ENCODE results near the gene ALDH1L1.
"Not testable (repeated sequence)": the region's sequence is repeated elsewhere in the genome, so short reads cannot be mapped to it uniquely, and the experiment has no call there.

ALDH1L1 gene

DNA sequence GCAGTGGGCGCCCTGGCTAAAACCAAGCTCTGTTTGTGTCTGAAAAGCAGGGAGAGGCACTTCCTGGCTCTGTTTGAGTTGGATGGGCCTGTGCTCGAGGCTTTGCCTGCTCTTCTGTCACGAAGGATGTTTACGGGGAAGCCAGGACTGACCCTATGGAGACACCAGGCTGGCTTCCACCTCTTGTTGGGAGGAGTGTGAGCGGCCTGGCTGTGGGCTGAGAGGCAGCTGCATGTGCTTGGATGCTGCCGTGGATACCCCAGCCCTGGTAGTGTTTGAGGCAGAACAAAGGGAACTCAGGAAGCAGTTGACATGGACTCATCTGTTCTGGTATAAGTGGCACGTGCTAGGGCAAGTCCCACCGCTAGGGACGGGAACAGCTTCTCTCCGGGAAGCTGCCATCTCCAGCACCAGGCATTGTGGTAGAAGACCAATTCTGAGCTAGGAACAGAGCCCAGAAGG is 78.8 kb downstream of the ALDH1L1 start:
- no peaks in the 10 kb centered on the region for H3K27me3 Mint-ChIP-seq (ENCODE audit: low read depth)
- H3K4me1 Mint-ChIP-seq = peaks cover 15% of the 10 kb centered on the region
- H3K4me3 Mint-ChIP-seq = no peak overlapping the region
- peaks cover 8% of the 10 kb centered on the region for H3K9me3 Mint-ChIP-seq
- no peaks in the 10 kb centered on the region for H3K36me3 Mint-ChIP-seq (ENCODE audit: low read depth)
- peak overlapping the region in 1 of 3 experiments; percentile 35 for H3K27ac Mint-ChIP-seq
- TF ChIP-seq, protein P1, sequence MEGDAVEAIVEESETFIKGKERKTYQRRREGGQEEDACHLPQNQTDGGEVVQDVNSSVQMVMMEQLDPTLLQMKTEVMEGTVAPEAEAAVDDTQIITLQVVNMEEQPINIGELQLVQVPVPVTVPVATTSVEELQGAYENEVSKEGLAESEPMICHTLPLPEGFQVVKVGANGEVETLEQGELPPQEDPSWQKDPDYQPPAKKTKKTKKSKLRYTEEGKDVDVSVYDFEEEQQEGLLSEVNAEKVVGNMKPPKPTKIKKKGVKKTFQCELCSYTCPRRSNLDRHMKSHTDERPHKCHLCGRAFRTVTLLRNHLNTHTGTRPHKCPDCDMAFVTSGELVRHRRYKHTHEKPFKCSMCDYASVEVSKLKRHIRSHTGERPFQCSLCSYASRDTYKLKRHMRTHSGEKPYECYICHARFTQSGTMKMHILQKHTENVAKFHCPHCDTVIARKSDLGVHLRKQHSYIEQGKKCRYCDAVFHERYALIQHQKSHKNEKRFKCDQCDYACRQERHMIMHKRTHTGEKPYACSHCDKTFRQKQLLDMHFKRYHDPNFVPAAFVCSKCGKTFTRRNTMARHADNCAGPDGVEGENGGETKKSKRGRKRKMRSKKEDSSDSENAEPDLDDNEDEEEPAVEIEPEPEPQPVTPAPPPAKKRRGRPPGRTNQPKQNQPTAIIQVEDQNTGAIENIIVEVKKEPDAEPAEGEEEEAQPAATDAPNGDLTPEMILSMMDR (IDR thresholded peaks at IDR 0.05; ENCODE audit: unreplicated experiment in 3 of 3) = no peak

DNA sequence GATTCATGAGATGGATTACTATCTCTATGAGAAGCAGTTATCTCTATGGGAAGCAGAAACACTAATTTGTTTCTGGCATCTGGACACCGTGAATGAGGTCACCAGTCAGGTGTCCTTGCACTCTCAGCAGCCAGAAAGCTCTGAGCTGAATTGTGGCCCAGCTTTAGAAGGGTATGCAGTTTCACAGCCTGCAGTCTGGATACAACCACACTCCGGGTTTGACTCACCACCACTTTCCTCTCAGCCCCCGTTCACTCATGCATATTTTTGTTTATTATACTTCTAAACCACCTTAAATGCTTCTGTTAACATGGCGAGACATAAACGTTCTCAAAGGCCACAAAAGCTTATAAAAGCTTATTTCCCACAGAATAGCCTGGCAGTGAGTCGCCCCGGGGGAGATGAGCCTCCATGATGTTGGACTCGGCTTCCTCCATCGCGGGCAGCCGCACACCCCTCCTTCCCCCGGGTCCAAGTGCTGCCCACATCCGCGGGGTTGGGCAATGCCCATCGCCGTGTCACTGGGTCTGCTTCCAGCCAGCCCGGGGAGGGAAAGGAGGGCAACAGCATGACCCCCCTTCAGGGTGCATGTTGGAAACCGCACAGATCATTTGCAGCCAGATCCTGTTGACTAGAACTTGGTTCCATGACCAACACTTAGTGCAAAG is 79.6 kb downstream of the ALDH1L1 start:
- no peak overlapping the region for H3K4me3 Mint-ChIP-seq
- H3K36me3 Mint-ChIP-seq (ENCODE audit: low read depth) = no peaks in the 10 kb centered on the region
- peaks cover 11% of the 10 kb centered on the region for H3K9me3 Mint-ChIP-seq
- TF ChIP-seq, protein P1 (IDR thresholded peaks at IDR 0.05; ENCODE audit: unreplicated experiment in 3 of 3) = no peak
- no peak overlapping the region for H3K27ac Mint-ChIP-seq
- H3K4me1 Mint-ChIP-seq = peaks cover 15% of the 10 kb centered on the region
- no peaks in the 10 kb centered on the region for H3K27me3 Mint-ChIP-seq (ENCODE audit: low read depth)

DNA sequence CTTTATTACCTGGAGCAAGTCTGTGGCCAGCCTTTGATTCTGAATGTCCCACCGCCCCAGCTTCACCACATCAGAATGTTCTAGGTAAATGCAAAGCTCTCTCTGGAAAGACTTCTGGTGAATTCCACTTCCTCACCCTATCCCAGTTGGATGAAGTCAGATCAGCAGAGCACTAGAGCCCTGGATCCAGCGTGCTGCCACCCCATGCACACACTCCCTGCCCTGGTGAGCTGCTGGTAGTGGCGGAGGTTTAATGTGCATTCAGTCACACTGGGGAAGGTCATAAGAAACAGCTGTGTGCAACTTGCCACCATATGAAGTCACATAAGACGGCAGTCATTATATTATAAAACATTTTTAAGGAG is 80.1 kb downstream of the ALDH1L1 start:
- Mint-ChIP-seq H3K4me3 (no peak overlapping the region), H3K36me3 (ENCODE audit: low read depth) (no peaks in the 10 kb centered on the region), H3K4me1 (peaks cover 15% of the 10 kb centered on the region), H3K27me3 (ENCODE audit: low read depth) (peaks cover under 1% of the 10 kb centered on the region), H3K9me3 (peaks cover 16% of the 10 kb centered on the region), H3K27ac (no peak overlapping the region)
- TF ChIP-seq, protein P1 (IDR thresholded peaks at IDR 0.05; ENCODE audit: unreplicated experiment in 3 of 3) = no peak

DNA sequence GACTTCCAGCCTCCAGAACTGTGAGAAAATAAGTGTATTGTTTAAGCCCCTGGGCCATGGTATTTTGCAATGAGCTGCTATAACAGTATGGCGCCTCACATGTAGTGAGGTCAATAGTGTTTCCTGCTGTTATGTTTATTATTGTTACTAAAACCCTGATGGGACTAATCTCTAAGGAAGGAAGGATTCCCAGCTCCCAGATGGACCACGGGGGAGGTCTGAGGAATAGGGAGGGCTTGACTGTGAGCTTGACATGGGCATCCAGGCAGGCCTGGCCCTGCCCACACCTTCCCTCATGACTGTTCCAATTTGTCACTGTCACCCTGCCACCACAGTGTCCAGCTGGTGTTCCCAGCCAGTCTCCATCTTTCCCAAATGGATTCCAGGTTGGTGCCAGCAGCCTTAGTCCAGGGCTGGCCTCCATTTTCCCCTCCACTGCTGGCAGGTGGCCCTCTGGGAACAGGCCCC is 82.0 kb downstream of the ALDH1L1 start:
- Mint-ChIP-seq H3K4me1 (peaks cover 15% of the 10 kb centered on the region), H3K27ac (peak overlapping the region in 2 of 3 experiments; percentile 61 to 66), H3K4me3 (no peak overlapping the region), H3K27me3 (ENCODE audit: low read depth) (peaks cover 4% of the 10 kb centered on the region), H3K36me3 (ENCODE audit: low read depth) (no peaks in the 10 kb centered on the region), H3K9me3 (peaks cover 24% of the 10 kb centered on the region)
- TF ChIP-seq, protein P1 (IDR thresholded peaks at IDR 0.05; ENCODE audit: unreplicated experiment in 3 of 3) = no peak

DNA sequence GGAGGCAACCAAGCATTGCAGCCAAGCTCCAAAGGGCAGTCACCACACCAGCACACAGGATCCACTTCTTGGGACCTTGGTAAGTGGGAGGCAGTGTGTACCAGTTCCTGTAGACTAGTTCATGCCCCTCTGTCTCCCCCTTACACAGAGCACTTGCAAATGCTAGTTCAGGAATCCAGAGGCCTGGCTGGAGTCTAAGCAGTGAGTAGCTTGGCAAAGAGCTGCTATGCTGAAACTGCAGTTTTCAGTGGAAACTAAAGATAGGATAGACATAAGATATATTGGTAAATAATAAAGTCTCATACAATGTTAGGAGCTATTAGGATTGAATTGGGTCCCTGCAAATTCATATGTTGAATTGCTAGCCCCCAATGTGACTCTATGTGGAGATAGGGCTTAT is 82.6 kb downstream of the ALDH1L1 start:
- peak overlapping the region in 2 of 3 experiments; percentile 61 to 66 for H3K27ac Mint-ChIP-seq
- H3K9me3 Mint-ChIP-seq = peaks cover 26% of the 10 kb centered on the region
- no peaks in the 10 kb centered on the region for H3K36me3 Mint-ChIP-seq (ENCODE audit: low read depth)
- peaks cover 4% of the 10 kb centered on the region for H3K27me3 Mint-ChIP-seq (ENCODE audit: low read depth)
- TF ChIP-seq, protein P1 (IDR thresholded peaks at IDR 0.05; ENCODE audit: unreplicated experiment in 3 of 3) = no peak
- H3K4me3 Mint-ChIP-seq = no peak overlapping the region
- peaks cover 15% of the 10 kb centered on the region for H3K4me1 Mint-ChIP-seq

DNA sequence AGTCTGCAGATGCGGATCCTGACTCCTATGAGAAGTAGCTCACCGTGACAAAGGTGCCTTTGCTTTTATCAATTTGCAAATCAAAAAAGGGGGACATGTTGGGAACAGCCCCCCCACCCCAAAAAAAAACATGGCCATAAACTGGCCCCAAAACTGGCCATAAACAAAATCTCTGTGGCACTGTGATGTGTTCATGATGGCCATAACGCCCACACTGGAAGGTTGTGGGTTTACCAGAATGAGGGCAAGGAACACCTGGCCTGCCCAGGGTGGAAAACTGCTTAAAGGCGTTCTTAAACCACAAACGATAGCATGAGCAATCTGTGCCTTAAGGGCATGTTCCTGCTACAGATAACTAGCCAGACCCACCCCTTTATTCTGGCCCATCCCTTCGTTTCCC is 84.1 kb downstream of the ALDH1L1 start:
- H3K27ac Mint-ChIP-seq; H3K36me3 Mint-ChIP-seq (ENCODE audit: low read depth); H3K4me1 Mint-ChIP-seq; H3K4me3 Mint-ChIP-seq; H3K27me3 Mint-ChIP-seq (ENCODE audit: low read depth): not testable (repeated sequence)
- H3K9me3 Mint-ChIP-seq = peaks cover 35% of the 10 kb centered on the region

DNA sequence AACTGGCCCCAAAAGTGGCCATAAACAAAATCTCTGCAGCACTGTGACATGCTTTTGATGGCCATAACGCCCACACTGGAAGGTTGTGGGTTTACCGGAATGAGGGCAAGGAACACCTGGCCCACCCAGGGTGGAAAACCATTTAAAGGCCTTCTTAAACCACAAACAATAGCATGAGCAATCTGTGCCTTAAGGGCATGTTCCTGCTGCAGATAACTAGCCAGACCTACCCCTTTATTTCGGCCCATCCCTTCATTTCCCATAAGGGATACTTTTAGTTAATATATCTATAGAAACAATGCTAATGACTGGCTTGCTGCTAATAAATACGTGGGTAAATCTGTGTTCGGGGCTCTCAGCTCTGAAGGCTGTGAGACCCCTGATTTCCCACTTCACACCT is 88.3 kb downstream of the ALDH1L1 start:
- H3K36me3 Mint-ChIP-seq (ENCODE audit: low read depth); H3K4me3 Mint-ChIP-seq; H3K4me1 Mint-ChIP-seq; H3K27ac Mint-ChIP-seq; H3K27me3 Mint-ChIP-seq (ENCODE audit: low read depth): not testable (repeated sequence)
- H3K9me3 Mint-ChIP-seq = peaks cover 43% of the 10 kb centered on the region

Data from nephron (organoid).